K562 (cell line): Measurements from ENCODE around the gene MEP1B. TPM values are rescaled to one million over a fixed set of nuclear protein-coding genes. Genes with fewer than 3 reads are reported as not detected.

Experiments used
- ATAC-seq: fragments of 200-7000 bp; cut with Tn5 transposase; 3 replicates; pipeline ENCODE4 v1.9.1; 2020; ENCODE audit warnings: moderate library complexity
- BruUV-seq: library from RNA; stranded (reverse); fragments of 400-500 nt; replicated peaks from 2 replicates; lab custom pipeline; 2021; lab: Mats Ljungman, UMichigan
- CTCF ChIA-PET: fragments of 300-600 bp; formaldehyde crosslinking; extraction: SDS; loops from one replicate; lab custom pipeline; 2021; ENCODE audit warnings: low intra/inter-chr PET ratio; lab: Yijun Ruan, JAX
- POLR2A ChIA-PET: fragments of 300-600, 350-650 bp; sonication (Branson Sonifier 250); formaldehyde crosslinking; extraction: SDS; loops from one replicate; lab custom pipeline; 2021; ENCODE audit warnings: antibody characterized with exemption, inconsistent platforms; lab: Yijun Ruan, JAX
- DNase-seq, 4 experiments: peaks; one replicate each; pipeline versions ENCODE4 v3.0.0 to v3.0.0-alpha.2; 2011 to 2018; ENCODE audit warnings: low spot score in 3 of 4, mixed read lengths in 3 of 4; ENCODE audit errors: extremely low read depth in 1 of 4
- FAIRE-seq: peaks from 2 replicates; lab custom pipeline; 2011; peaks lifted over from hg19 to GRCh38; lab: Jason Lieb, UNC
- H2AFZ ChIP-seq: 2 replicates; pipeline ENCODE4 v1.6.0; 2011; ENCODE audit warnings: low read depth, low read length, control low read depth, inconsistent platforms
- H3K27ac ChIP-seq: fragments of 200-600 bp; 3 replicates; pipeline ENCODE4 v1.8.0; 2011; ENCODE audit warnings: low read depth, mild to moderate bottlenecking, control low read depth, inconsistent platforms, low read length, moderate library complexity, mixed read lengths; ENCODE audit errors: extremely low read depth
- H3K27me3 ChIP-seq, 2 experiments: fragments of 300-600 bp in 1 of 2; 2 replicates in 1 of 2; 3 replicates in 1 of 2; pipeline versions ENCODE4 v1.6.0 to v1.8.0; 2011; ENCODE audit warnings: inconsistent platforms in 2 of 2, low read length in 2 of 2, mild to moderate bottlenecking in 1 of 2, mixed read lengths in 1 of 2, moderate library complexity in 1 of 2; ENCODE audit not compliant: control insufficient read depth in 2 of 2, insufficient read depth in 2 of 2
- H3K36me3 ChIP-seq: fragments of 300-600 bp; 3 replicates; pipeline ENCODE4 v1.8.0; 2011; ENCODE audit warnings: mild to moderate bottlenecking, low read length, inconsistent platforms; ENCODE audit not compliant: control insufficient read depth, insufficient read depth
- H3K4me1 ChIP-seq, 2 experiments: fragments of 200-600 bp in 1 of 2; replicated peaks in 1 of 2; 2 replicates in 1 of 2; 3 replicates in 1 of 2; pipeline versions ENCODE4 v1.5.1 to v1.8.0; 2011; ENCODE audit warnings: inconsistent platforms in 2 of 2, low read length in 2 of 2, mild to moderate bottlenecking in 1 of 2, mixed read lengths in 1 of 2, moderate library complexity in 1 of 2; ENCODE audit not compliant: control insufficient read depth in 2 of 2, insufficient read depth in 2 of 2
- H3K4me2 ChIP-seq: 2 replicates; pipeline ENCODE4 v1.6.1; 2011; ENCODE audit warnings: low read length, control low read depth, inconsistent platforms, mixed read lengths; ENCODE audit not compliant: insufficient read depth
- H3K4me3 ChIP-seq: fragments of 200-600 bp; sonication (generic), shearing (Covaris generic); 2 replicates; pipeline ENCODE4 v1.5.1; 2016; ENCODE audit warnings: control low read depth, inconsistent platforms
- H3K79me2 ChIP-seq: fragments of 200-600 bp; 3 replicates; pipeline ENCODE4 v1.8.0; 2011; ENCODE audit warnings: low read length, inconsistent platforms; ENCODE audit not compliant: control insufficient read depth, insufficient read depth
- H3K9ac ChIP-seq, 2 experiments: 2 replicates each; pipeline versions ENCODE4 v1.6.0 to v1.6.1; 2011; ENCODE audit warnings: low read depth in 2 of 2, low read length in 2 of 2, control low read depth in 1 of 2, inconsistent platforms in 1 of 2, mild to moderate bottlenecking in 1 of 2, mixed read lengths in 1 of 2; ENCODE audit not compliant: insufficient read depth in 1 of 2
- H3K9me1 ChIP-seq: one replicate; pipeline ENCODE4 v1.6.0; 2011; ENCODE audit warnings: inconsistent platforms, mild to moderate bottlenecking, low read length, moderate library complexity; ENCODE audit not compliant: control insufficient read depth, insufficient read depth
- H3K9me3 ChIP-seq: replicated peaks from 2 replicates; pipeline ENCODE4 v1.5.1; 2011; ENCODE audit warnings: low read depth, low read length, inconsistent platforms; ENCODE audit not compliant: control insufficient read depth, insufficient read depth
- H4K20me1 ChIP-seq: replicated peaks from 2 replicates; pipeline ENCODE4 v1.6.1; 2011; ENCODE audit warnings: low read length, inconsistent platforms, mixed read lengths; ENCODE audit not compliant: control insufficient read depth, insufficient read depth
- CREB3 ChIP-seq: fragments of 450-650 bp; conservative IDR thresholded peaks from 2 replicates; pipeline ENCODE4 v1.6.1; 2016; ENCODE audit warnings: missing genetic modification characterization, low read depth, mild to moderate bottlenecking, missing compliant biosample characterization, moderate library complexity
- DPF2 ChIP-seq: fragments of 450-650 bp; IDR thresholded peaks from 2 replicates; pipeline ENCODE4 v1.6.1; 2016
- POLR2AphosphoS5 ChIP-seq: IDR thresholded peaks from 2 replicates; pipeline ENCODE4 v1.6.1; 2011; ENCODE audit warnings: mild to moderate bottlenecking, low read depth, low read length, moderate library complexity; ENCODE audit not compliant: control insufficient read depth, insufficient read depth
- POLR2B ChIP-seq: fragments of 450-650 bp; IDR thresholded peaks from 2 replicates; pipeline ENCODE4 v1.6.1; 2018; ENCODE audit warnings: low read depth; ENCODE audit not compliant: partially characterized antibody
- RERE ChIP-seq: sonication (generic); formaldehyde crosslinking; IDR thresholded peaks from 2 replicates; pipeline ENCODE4 v1.8.0; 2023; ENCODE audit warnings: missing genetic modification reagents, mild to moderate bottlenecking, borderline replicate concordance
- SAFB2 ChIP-seq: fragments of 200-400 bp; formaldehyde crosslinking; IDR thresholded peaks from 2 replicates; pipeline ENCODE4 v1.6.1; 2018; ENCODE audit warnings: borderline replicate concordance, low read length, low read depth, moderate library complexity; ENCODE audit not compliant: severe bottlenecking
- SNAPC5 ChIP-seq: fragments of 250-450 bp; sonication (Bioruptor Pico); IDR thresholded peaks from 2 replicates; pipeline ENCODE4 v1.8.0; 2021; ENCODE audit warnings: moderate library complexity, mild to moderate bottlenecking, inconsistent platforms
- STAT5B ChIP-seq: fragments of 250-450 bp; sonication (Bioruptor Pico); IDR thresholded peaks from 2 replicates; pipeline ENCODE4 v1.8.0; 2021; ENCODE audit warnings: mild to moderate bottlenecking, inconsistent platforms
- ZKSCAN3 ChIP-seq: fragments of 250-450 bp; sonication (Bioruptor Pico); IDR thresholded peaks from 2 replicates; pipeline ENCODE4 v1.4.0; 2020
- ZNF609 ChIP-seq: sonication (generic); formaldehyde crosslinking; IDR thresholded peaks from 2 replicates; pipeline ENCODE4 v1.8.1; 2023; ENCODE audit warnings: missing genetic modification reagents, mild to moderate bottlenecking, borderline replicate concordance
- ZSCAN29 ChIP-seq: fragments of 450-650 bp; IDR thresholded peaks from 2 replicates; pipeline ENCODE4 v1.6.1; 2017
- in situ Hi-C: fragments of 300-500 bp; cut with MboI; formaldehyde crosslinking; loops from 4 replicates; pipeline ENCODE4 v1.15.0; 2018; ENCODE audit warnings: inconsistent platforms, mixed read lengths
- intact Hi-C: fragments of 100-400 bp; cut with micrococcal nuclease; formaldehyde crosslinking; loops from 2 replicates; pipeline ENCODE4 v1.14.2; 2022
- polyA plus RNA-seq, 8 experiments: library from polyadenylated mRNA; depleted of rRNA in 4 of 8; stranded (reverse) in 5 of 8; unstranded in 3 of 8; fragments of >200 nt; fragmentation: Nextera tagmentation in 2 of 8; fragmentation: Illumina TruSeq in 1 of 8; extraction: Ambion mirVana in 2 of 8; extraction: Trizol in 1 of 8; gene quantifications; 2 replicates each; pipeline versions ENCODE4 v1.2.1 to v1.2.3, GENCODE V29; 2011 to 2014; ENCODE audit warnings: inconsistent platforms in 1 of 8, missing spikeins in 1 of 8
- total RNA-seq, 7 experiments: library from RNA; depleted of rRNA in 6 of 7; stranded (reverse); fragments of >200 nt in 6 of 7; fragmentation: Illumina TruSeq in 2 of 7; extraction: Trizol in 2 of 7; gene quantifications; 2 replicates each; pipeline versions ENCODE4 v1.2.1 to v1.2.3, GENCODE V29; 2011 to 2021; ENCODE audit warnings: low replicate concordance in 1 of 7

Gene MEP1B
- total and polyA plus RNA-seq, 9 of the 15 experiments (the other 6 are each of a cell fraction or from before 2014, with no cell fraction given), result 0.03 to 0.11 TPM; not detected in 7

GRCh38 chr18:32156855-32157254 lies 33.0 kb upstream of the MEP1B start:
- no peaks in the 10 kb centered on the region for H3K36me3 ChIP-seq
- no peak for DNase-seq
- no peak overlapping the region for H3K27ac ChIP-seq
- no peaks in the 10 kb centered on the region for H3K79me2 ChIP-seq
- ChIA-PET POLR2A (no interaction called here), CTCF (no interaction called here)
- no peaks in the 10 kb centered on the region for H3K9me1 ChIP-seq
- H3K4me3 ChIP-seq, result no peak overlapping the region
- ATAC-seq, result no peak
- H3K4me1 ChIP-seq, result no peaks in the 10 kb centered on the region
- H2AFZ ChIP-seq, result no peak overlapping the region
- no TSS peak for BruUV-seq
- no peak overlapping the region for H3K4me2 ChIP-seq
- H3K9ac ChIP-seq, result no peak overlapping the region
- H3K27me3 ChIP-seq, result peaks cover 0 to 4% of the 10 kb centered on the region in 2 experiments; a peak in 1 of 5 replicates
- intact Hi-C loops (loop anchor here (5.0 to 10.0 kb wide), 2 partner anchors 115 to 198 kb away; no protein-coding TSS in a partner anchor), in situ Hi-C loops (no loop called here)
- no peak for FAIRE-seq
- H3K9me3 ChIP-seq, result no peaks in the 10 kb centered on the region
- no peaks in the 10 kb centered on the region for H4K20me1 ChIP-seq
- TF ChIP-seq DPF2 (no peak), POLR2B (no peak), ZKSCAN3 (CRISPR knock-in tag) (no peak), STAT5B (no peak), ZNF609 (no peak), CREB3 (tag) (no peak), ZSCAN29 (no peak), SAFB2 (no peak), POLR2AphosphoS5 (no peak), SNAPC5 (CRISPR knock-in tag) (no peak), RERE (CRISPR knock-in tag) (no peak)
